IPS DF 4.7 (cell line): Measurements from ENCODE around the gene DDX41.

Source experiments
- DNase-seq: peaks from one replicate; pipeline ENCODE4 v3.0.0-alpha.2; 2013; ENCODE audit warnings: low spot score; ENCODE audit errors: extremely low read depth

The DDX41 gene

GRCh38 chr5:177513500-177513899, 3.3 kb downstream of the DDX41 start:
- no peak for DNase-seq

DNA sequence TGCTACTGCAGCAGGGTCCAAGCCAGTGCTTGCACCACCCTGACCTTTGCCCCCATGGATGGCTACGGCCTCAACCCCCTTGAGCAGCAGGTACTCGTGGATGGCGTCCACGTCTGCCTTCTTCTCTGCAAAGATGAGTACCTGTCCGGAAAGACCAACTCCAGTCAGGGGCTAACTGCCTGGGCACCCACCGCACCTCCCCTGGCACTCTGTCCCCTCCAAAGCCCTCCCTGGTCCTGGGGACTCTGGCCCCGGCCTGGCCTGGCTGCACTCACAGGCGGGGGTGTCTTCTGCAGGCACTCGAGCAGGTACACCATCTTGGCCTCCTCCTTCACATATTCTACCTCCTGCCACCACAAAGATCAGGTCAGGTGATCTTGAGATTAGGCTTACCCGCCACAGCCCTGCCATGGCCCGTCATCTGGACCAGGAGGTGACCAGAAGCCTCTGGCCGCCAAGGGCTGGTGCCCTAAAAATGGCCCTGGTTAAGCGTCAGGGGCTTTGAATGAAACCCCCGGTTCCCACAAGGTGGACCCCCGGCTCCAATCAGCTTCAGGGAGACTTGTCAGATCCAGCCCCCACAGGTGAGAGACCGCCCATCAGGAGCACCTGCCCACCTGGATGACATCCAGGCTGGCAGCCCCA, 3.9 kb downstream of the DDX41 start:
- no peak for DNase-seq

GRCh38 chr5:177511796-177512675, 4.7 kb downstream of the DDX41 start:
- DNase-seq = no peak

DNA sequence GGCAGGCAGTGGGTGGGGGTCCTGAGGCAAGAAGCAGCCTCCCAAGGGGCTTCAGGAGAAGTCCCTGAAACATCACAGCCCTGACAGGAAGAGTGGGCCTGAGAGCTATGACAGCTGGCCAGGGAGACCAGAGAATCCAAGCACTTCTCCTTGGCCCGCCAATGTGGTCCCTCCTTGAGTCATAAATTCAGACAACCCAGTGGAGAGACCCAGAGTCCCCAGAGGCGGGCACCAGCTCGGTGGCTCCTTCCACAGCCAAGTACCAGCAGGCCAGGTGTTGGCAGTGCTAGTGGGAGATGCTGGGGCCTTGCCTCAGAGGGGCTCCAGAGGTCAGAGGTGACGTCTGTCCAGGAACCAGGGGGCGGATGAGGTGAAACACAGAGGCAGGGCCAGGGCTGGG, 5.6 kb downstream of the DDX41 start:
- DNase-seq = no peak

DNA sequence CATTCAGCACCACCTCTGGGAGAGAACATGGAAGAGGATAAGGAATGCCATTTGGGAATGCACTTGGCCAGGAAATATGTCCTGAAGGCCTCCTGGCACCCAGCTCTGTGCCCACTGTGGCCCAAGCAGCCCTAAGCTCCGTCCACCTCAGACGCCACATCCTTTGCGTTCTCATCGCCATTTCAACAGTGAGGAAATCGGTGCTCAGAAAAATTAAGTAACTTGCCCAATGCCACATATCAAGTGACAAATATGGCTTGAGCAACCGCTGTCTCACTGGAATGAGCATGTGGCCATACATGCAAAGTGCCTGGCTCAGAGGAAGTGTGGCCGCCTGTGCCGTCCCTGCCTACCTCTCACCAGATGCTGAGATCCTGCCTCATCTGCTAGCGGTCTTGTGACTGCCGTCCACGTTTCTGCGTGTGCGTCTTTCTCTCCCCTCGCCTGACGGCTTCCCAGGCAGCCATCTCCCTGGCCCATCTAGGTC, 6.2 kb downstream of the DDX41 start:
- DNase-seq = no peak

GRCh38 chr5:177509991-177510566, 6.7 kb downstream of the DDX41 start:
- DNase-seq = no peak

DNA sequence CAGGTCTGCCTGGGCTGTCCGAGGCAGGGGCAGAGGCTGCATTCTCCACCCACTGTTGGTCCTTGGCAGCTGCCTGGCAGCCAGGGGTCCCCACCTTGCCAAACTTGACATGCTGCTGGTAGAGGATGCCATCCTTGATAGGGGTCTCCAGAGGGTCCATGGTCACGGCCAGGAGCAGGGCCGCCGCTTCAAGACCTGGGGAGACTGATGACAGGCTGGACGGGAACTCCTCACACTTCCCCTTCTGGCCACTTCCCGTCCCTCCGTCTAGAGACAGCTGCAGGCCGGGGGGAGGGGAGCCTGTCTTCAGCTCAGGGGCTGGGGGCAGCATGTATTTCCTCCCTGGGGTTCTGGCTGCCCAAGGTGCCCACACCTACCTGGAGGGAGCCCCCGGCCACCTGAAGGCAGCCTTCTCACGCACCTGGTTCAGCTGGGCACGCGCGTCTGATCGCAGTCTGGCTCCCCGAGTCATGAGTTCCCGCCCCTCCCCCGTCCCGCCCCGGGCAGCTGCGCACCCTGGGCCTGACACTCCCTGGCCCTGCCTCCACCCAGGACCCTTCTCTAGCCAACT, 7.3 kb downstream of the DDX41 start, which contains the start of gene DOK3:
Gene DOK3, minus strand, starts transcription at position 446 of the 571 bp plus-strand sequence. Its CDS starts 286 bp downstream, at position 160.
- DNase-seq = no peak

DNA sequence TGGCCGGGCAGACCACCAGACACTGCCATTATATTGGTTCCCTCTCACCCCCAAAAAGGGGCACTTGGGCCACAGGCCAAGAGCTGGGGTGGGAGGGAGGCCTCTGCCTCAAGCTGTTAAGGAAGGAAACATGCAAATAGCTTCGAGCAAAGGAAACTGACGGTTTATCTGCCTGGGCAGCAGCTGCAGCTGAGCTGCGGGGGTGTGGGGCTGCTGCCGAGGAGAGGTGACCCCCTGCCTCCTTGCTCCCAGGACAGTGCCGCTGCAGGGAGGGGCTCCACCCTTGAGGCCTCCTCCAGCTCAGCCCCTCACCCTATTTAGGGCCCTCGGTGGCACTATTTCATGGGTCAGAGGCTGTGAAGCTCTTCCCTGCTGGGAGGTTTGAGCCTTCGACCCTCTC, 7.9 kb downstream of the DDX41 start:
- DNase-seq = no peak

- DNase-seq = no peak
Observed at GRCh38 chr5:177508221-177508611, 8.5 kb downstream of the DDX41 start.

- DNase-seq = no peak
Observed at GRCh38 chr5:177507596-177508220, 9.1 kb downstream of the DDX41 start.

DNA sequence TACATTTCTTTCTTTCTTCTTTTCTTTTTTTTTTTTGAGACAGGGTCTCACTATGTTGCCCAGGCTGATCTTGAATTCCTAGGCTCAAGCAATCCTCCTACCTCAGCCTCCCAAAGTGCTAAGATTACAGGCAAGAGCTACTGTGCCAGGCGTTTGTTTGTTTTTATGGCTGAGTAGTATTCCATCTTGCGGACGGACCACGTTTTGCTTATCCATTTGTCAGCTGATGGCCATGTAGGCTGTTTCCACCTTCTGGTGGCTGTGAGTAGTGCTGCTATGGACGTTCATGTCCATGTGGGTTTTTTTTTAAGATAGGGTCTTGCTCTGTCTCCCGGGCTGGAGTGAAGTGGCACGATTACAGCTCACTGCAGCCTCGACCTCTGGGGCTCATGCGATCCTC, 9.6 kb downstream of the DDX41 start:
- DNase-seq = no peak

GRCh38 chr5:177505075-177505474, 11.7 kb downstream of the DDX41 start:
- DNase-seq = no peak

- DNase-seq = no peak
Observed at GRCh38 chr5:177504086-177505056, 12.4 kb downstream of the DDX41 start.

DNA sequence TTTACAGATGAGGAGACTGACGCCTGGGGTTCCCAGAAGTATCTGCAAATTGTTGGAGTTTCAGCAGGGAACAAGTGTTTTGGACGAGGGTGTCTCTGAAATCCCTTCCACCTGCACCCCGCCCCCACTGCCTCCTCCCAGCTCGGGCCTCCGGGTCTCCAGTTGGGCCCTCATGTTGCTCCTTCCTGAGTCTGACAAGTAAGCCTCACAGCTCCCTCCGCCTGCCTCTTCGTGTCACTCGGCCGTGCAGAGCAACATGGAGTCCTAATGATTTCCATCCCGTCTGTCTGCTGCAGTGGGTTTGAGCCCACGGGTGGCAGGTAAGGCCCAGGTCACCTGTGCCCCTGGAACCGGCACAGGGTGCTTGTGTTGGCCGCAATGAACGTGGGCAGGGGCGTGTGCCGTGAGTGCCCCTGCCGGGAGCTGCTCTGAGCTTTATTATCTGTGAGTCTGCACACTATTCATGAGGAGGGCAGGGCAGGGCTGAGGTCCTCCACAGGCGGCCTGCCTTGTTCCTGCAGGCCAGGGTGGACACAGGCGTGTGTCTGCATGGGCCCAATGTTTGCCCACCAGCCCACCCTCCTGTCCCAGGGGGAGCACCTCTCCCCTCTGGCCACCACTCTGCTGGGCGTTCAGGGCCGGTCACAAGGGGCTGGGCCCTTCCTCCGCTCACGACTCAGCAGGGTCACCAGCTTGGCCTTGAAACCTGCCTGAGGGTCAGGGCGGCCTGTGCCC, 13.2 kb downstream of the DDX41 start:
- DNase-seq = no peak

GRCh38 chr5:177502886-177503285, 13.9 kb downstream of the DDX41 start:
- no peak for DNase-seq

- no peak for DNase-seq
Observed at GRCh38 chr5:177501874-177502678, 14.7 kb downstream of the DDX41 start.

GRCh38 chr5:177500685-177501522, 15.9 kb downstream of the DDX41 start:
- no peak for DNase-seq

DNA sequence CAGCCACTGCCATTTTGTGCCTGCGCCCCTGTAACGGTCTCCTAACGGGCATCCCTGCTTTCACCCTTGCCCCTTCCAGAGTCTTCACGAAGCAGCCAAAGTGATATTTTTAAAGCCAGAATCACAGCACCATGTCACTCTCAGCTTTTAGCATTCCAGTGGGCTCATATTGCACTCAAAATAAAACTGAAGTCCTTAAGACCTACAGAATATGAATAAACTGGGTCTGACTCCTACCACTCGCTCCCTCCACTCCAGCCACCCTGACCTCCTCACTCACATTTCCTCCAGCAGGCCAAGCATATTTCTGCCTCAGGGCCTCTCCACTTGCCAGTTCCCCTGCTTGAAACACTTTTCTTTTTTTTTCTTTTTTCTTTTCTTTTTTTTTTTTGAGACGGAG, 16.9 kb downstream of the DDX41 start:
- DNase-seq = no peak
